Astrocyte of the spinal cord (primary cell): Measurements from ENCODE around the gene CD53.

ENCODE experiments used
- DNase-seq: peaks from one replicate; pipeline ENCODE4 v3.0.0; 2011; ENCODE audit warnings: low read depth, low spot score
- H3K4me3 ChIP-seq: 2 replicates; pipeline ENCODE4 v1.5.1; 2011; ENCODE audit warnings: low read depth, mild to moderate bottlenecking, low read length, moderate library complexity
- in situ Hi-C: cut with HindIII; loops from 2 replicates; pipeline ENCODE4 v1.10.0; 2017; ENCODE audit warnings: low sequenced_read_pairs
- TF ChIP-seq, protein P1 (sequence below): IDR thresholded peaks from 2 replicates; pipeline ENCODE4 v1.5.1; 2012; ENCODE audit warnings: low read depth, mild to moderate bottlenecking, low read length, inconsistent platforms

Gene CD53

GRCh38 chr1:110914676-110915075 is 41.7 kb downstream of the CD53 start:
- DNase-seq: no peak
- in situ Hi-C loops: no loop called here
- no peak overlapping the region for H3K4me3 ChIP-seq
- TF ChIP-seq, protein P1, sequence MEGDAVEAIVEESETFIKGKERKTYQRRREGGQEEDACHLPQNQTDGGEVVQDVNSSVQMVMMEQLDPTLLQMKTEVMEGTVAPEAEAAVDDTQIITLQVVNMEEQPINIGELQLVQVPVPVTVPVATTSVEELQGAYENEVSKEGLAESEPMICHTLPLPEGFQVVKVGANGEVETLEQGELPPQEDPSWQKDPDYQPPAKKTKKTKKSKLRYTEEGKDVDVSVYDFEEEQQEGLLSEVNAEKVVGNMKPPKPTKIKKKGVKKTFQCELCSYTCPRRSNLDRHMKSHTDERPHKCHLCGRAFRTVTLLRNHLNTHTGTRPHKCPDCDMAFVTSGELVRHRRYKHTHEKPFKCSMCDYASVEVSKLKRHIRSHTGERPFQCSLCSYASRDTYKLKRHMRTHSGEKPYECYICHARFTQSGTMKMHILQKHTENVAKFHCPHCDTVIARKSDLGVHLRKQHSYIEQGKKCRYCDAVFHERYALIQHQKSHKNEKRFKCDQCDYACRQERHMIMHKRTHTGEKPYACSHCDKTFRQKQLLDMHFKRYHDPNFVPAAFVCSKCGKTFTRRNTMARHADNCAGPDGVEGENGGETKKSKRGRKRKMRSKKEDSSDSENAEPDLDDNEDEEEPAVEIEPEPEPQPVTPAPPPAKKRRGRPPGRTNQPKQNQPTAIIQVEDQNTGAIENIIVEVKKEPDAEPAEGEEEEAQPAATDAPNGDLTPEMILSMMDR: no peak

- in situ Hi-C loops: no loop called here
- DNase-seq: no peak
- H3K4me3 ChIP-seq: no peak overlapping the region
- TF ChIP-seq, protein P1: no peak
Measured at GRCh38 chr1:110915804-110916203, 42.9 kb downstream of the CD53 start.

- in situ Hi-C loops: no loop called here
- TF ChIP-seq, protein P1: no peak
- H3K4me3 ChIP-seq: no peak overlapping the region
- DNase-seq: no peak
Measured at GRCh38 chr1:110916274-110916668, 43.3 kb downstream of the CD53 start.

- in situ Hi-C loops: no loop called here
- TF ChIP-seq, protein P1: no peak
- no peak overlapping the region for H3K4me3 ChIP-seq
- DNase-seq: no peak
Measured at GRCh38 chr1:110916669-110917306, 43.8 kb downstream of the CD53 start.

DNA sequence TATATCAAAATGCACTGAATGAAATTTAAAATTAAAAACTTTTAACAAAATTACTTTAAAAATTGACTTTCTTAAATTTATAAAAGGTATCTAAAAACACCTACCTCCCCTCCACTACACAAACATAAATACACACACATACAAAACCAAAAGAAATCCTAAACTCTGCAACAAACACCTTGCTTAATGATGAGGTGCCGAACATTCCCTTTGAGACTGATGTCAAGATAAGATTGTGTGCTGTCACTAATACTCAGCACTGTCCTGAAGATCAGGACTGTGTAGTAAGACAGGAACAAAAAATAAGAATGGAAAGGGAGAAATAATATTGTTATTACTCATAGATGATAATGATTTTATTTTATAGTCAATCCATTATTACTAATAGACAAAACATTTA is 45.1 kb downstream of the CD53 start:
- TF ChIP-seq, protein P1: no peak
- DNase-seq: no peak
- no peak overlapping the region for H3K4me3 ChIP-seq
- in situ Hi-C loops: no loop called here

GRCh38 chr1:110921953-110922352 is 49.0 kb downstream of the CD53 start:
- no peak for DNase-seq
- no peak overlapping the region for H3K4me3 ChIP-seq
- in situ Hi-C loops: no loop called here
- TF ChIP-seq, protein P1: no peak
